HTERT RPE-1 (cell line): ENCODE data around the gene OGT.
"Not testable (repeated sequence)": the region's sequence is repeated elsewhere in the genome, so short reads cannot be mapped to it uniquely, and the experiment has no call there.

Experiments
- in situ Hi-C: fragments of 300-500 bp; cut with MboI; formaldehyde crosslinking; loops from 4 replicates; pipeline ENCODE4 v1.14.3; 2020; ENCODE audit warnings: low sequenced_read_pairs

OGT gene

DNA sequence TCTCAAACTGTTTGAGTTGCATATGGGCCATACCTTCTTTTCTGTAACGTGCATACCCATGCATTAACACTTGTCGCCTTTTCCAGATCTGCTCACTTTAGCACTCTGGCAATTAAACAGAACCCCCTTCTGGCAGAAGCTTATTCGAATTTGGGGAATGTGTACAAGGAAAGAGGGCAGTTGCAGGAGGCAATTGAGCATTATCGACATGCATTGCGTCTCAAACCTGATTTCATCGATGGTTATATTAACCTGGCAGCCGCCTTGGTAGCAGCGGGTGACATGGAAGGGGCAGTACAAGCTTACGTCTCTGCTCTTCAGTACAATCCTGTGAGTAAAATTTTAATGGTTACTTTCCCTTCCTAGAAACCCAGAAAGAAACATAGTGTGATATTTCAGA lies 4.8 kb downstream of the OGT start:
- in situ Hi-C loops, result no loop called here

DNA sequence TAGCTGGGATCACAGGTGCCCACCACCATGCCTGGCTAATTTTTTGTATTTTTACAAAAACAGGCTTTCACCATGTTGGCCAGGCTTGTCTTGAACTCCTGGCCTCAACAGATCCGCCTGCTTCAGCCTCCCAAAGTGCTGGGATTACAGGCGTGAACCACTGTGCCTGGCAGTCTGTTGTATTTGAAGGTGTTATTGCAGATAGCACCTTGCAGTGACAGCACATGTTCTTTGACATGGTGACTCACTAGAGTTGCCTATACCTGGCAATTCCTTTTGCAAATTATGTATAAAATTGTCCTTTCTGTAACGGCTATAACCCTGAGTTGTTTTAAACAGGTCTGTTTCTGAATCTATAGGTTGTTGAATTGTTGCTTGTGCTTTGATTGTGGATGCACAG lies 7.9 kb downstream of the OGT start:
- in situ Hi-C loops, result no loop called here

DNA sequence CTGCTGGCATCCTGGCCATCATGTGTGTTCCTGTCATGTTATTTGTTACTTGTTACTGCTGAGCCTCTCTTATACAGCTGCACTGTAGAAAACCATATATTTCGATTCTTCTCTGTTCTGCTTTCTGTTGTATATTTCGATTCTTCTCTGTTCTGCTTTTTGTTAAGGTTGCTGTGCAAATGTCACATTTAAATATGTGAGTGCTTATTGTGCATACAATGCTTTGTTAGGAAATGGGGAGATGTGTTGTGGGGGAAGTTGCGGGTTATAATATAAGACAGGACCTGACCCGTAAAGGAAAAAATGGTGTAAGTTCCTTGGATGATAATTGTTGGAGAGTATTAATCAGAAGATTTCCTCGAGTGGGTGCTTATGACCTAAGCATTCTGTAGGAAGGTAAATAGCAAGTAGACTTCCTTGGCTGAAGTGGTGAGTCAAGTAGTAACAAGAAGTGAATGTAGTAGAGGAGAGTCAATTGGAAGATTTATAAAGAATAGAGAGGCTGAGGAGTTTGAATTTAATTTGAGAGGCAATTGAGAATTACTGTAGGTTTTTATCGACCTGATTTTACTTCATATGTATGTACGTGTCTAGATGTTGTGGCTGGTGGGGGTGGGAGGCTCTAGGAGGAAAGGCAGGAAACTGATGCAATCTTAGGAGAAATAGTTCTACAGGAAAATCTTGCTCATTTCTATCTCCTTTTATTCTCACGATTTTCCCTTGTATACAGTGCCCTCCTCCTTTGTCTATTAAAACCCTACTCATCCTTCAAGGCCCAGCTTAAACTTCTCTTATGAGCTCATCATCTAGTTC lies 8.5 kb downstream of the OGT start:
- in situ Hi-C loops, result no loop called here

DNA sequence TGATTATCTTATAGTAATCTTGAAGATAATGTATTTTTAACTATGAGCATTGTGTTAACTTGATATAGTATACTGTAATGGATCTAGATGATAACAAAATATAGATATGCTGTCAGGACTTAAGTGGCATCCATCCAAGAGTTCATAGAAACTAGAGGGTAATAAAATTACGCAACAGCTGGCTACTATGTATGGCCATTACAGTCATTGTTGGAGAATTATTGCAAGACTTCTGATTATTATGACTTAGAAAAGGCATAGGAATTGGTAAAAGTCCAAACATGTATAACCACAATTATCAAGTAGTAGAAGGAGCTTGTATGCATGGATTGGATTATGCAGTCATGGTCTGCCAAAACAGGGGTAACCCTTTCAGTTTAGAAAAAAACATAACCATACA lies 9.5 kb downstream of the OGT start:
- in situ Hi-C loops, result no loop called here

DNA sequence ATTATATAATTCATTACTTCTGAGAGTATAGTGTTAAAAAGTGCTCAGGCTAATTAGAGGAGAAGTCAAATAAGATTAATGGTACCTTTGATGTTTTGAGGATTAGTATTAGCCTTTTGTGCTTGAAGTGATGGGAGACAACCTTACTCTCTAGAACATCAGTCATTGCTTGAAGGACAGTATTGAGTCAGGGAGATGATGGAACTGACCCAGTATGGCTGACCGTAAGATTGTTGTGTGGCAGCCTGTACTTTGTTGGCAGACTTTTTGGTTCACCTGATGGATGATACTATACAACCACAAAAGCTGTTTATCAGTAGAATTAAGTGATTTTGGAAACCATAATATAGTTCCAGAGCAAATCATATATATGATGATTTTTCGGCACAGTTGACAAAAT lies 9.9 kb downstream of the OGT start:
- in situ Hi-C loops, result no loop called here

DNA sequence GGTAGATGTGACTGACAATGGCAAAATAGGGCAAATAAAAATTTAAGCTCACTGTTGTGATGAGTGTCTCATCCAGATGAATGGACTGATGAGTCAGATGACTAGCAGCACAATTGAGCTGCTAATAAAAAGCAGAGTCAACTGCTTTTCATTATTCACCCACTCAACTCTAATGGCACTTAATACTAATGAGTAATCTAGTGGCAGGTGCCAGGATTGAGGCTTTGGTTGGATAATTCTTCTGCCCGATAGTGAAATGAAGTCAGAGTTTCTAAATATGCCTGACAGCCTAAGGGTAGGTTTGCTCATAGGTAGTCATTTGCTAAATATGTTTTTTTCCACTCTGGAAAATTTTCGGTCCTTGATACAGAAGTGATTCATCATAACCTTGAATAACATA lies 10.4 kb downstream of the OGT start:
- in situ Hi-C loops, result no loop called here

DNA sequence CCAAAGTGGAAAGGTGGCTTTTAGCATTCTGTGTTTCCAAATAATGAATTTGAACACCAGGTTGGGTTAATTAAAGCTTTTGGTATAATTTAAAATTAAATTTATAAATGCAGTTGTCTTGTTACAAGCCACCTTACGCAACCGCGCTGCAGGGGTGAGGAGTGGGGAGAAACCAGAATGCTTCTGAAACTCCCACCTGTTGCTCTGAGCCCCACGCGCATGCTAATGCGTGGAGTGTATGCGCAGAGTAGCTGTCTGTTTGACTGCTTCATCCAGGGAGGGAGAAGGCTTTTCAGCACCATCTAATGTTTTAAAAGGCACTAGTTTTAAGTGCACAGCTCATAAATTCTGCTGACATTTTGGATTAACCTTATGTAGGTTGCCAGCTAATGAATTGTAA lies 12.5 kb downstream of the OGT start:
- in situ Hi-C loops, result no loop called here

DNA sequence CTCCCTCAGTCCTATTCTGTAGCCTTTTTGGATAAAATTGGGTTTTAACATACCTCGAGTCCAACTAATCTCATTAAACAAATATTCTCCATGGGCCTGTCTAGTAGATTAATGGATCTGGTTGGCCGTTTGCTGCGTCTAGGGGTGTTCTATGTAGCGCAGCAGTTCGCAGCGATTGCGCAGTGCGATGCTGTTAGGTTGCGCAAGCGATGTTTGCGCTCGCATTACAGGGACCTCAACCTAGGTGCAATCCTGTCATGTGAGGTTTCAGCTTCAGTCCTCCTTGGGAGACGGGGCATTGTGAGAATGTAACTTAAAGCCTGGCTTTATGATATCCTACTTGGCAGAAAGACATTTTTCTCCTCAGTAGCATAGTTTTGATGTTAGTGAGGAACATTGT lies 14.0 kb downstream of the OGT start:
- in situ Hi-C loops, result no loop called here

DNA sequence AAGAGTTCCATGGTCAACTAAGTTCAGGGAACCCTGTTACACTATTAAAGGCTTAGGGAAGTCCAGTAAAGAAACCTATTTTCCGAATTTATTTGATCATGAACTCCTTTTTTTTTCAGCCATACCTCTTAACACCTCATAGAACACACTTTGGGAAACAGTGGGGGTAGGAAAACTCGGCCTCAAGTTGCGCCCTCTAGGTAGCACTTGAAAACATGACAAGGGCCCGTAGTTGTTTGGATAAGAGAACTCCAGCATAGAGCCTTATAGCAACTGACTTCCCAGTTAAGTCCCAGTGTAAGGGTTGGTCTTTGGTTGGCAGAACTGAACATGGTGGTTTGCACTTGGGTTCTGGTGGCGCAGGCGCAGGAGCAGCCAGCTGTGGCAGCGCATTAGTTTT lies 14.4 kb downstream of the OGT start:
- in situ Hi-C loops, result no loop called here

DNA sequence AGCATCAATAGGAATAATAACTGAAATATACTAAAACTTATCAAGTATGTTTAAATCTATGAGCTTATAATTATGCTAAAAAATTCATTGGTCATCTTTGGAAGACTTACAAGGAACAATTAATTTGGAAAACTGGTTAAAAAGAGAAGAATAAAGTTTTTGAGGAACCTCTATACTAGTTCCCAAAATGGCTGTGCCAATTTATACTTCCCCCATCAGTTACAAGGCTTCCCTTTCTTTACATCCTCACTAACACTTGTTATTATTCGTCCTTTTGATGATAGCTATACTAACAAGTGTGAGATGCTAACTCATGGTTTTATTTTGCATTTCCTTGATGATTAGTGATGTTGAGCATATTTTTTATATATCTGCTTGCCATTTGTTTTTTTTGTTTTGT lies 17.1 kb downstream of the OGT start:
- in situ Hi-C loops, result no loop called here

DNA sequence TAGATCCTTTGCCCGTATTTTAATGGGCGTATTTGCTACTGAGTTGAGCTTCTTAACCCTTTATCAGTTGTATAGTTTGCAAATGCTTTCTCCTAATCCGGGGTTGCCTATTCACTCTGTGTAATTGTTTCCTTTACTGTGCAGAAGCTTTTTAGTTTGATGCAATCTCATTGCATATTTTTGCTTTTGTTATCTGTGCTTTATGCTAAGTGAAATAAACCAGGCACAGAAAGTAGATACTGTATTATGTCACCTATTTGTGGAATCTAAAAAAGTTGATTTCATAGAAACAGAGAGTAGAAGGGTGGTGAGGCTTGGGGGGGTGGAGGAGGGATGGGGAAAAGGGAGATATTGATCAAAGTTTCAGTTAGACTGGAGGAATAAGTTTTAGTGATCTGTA lies 17.7 kb downstream of the OGT start:
- in situ Hi-C loops, result no loop called here

DNA sequence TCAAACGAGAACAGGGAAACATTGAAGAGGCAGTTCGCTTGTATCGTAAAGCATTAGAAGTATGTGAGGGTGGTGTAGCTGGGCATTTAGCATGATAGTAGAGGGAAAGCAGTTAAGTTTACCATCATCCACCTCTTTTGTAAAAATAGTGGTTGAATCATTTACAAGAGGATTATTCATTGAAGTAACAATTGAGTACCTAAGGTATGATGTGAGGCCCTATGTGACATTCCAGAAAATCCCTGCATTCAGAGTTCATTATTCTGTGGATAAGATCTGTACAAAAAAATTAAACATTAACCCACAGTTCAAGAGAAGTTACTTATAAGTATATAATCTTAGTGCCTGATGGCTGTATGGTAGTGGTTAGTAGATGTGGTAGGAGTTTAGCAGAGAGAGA lies 23.1 kb downstream of the OGT start:
- in situ Hi-C loops, result no loop called here

DNA sequence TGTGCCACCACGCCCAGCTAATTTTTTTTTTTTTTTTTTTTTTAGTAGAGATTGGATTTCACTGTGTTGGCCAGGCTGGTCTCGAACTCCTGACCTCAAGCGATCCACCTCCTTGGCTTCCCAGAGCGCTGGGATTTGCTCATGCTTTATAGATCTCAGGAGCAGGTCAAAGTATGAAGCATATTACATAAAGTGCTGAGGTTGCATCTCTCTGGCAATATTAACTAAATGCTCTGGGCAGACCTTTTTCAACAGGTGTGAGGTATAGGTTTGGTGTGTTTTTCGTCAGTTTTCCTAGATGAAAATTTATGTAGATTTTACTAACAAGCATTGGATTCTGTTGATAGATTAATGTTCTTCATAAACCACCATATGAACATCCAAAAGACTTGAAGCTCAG lies 26.0 kb downstream of the OGT start:
- in situ Hi-C loops, result no loop called here

DNA sequence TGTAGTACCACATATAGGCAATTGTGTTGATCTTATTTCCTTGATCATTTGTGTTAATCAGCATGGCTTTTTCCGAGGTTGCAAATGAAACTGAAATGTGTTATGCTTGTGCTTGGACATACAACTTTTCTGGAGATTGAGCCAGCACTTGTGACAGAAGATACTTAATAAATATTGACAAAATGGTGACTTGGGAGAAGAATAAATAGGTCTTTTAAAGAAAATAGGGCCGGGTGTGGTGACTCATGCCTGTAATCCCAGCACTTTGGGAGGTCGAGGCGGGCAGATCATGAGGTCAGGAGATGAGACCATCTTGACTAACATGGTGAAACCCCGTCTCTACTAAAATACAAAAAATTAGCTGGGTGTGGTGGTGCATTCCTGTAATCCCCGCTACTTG lies 26.9 kb downstream of the OGT start:
- in situ Hi-C loops, result not testable (repeated sequence)

DNA sequence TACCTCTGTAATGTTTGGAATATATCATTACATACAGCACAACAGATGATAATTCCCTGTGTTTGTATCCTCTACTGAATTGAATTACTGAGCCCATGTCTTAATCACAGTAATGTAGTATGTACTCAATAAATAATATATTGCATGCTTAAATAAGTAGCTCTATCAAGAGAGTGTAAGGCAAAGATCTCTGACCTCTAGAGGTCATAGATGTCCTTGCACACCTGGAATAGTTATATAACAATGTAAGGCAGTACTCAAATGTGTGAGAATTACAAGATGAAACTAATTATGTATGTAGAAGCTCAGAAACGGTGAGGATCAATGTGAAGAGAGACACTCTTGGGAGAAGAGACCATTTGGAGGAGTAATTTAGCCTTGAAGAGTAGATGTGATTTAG lies 31.0 kb downstream of the OGT start:
- in situ Hi-C loops, result no loop called here

DNA sequence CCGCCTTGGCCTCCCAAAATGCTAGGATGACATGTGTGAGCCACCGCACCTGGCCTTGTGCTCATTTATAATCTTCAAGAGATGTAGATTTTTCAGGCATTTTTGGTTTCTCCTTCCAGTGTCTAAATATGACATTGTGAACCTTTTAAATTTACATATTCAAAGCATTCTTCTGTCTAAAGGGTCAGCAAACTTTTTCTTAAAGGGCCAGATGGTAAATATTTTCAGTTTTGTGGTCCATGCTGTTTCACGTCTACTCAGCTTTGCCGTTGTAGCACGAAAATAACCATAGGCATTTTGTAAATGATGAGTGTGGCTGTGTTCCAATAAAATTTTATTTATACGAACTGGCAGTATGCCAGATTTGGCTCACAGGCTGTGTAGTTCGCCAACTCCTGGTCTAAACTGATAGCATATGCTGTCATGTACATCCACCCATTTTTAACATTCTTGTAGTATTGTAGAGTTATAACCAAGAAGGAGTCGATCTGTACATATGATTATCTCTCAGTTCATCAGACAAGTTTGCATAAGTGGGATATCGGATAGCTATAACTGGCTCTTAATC lies 32.7 kb downstream of the OGT start:
- in situ Hi-C loops, result no loop called here

DNA sequence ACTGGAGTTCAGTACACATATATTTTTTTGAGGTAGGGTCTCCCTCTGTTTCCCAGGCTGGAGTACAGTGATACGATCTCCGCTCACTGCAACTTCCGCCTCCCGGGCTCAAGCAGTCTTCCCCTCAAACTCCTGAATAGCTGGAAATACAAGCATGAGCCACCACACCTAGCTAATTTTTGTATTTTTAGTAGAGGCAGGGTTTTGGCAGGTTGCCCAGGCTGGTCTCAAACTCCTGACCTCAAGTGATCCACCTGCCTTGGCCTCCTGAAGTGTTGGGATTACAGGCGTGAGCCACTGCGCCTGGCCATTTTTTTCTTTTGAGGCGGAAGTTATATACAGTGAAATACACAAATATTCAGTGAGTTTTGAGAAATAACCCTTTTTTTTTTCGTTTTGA lies 38.5 kb downstream of the OGT start:
- in situ Hi-C loops, result not testable (repeated sequence)

DNA sequence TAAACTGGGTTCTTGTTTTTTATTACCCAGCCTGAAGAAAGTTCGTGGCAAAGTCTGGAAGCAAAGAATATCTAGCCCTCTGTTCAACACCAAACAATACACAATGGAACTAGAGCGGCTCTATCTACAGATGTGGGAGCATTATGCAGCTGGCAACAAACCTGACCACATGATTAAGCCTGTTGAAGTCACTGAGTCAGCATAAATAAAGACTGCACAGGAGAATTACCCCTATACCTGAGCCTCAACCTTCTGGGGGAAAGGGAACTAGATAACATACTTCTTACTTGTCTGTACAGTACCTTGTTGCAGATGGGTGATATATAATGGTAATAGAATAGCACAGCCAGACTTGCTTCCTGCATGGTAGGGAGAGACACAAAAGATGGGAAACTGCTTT lies 40.7 kb downstream of the OGT start:
- in situ Hi-C loops, result no loop called here

DNA sequence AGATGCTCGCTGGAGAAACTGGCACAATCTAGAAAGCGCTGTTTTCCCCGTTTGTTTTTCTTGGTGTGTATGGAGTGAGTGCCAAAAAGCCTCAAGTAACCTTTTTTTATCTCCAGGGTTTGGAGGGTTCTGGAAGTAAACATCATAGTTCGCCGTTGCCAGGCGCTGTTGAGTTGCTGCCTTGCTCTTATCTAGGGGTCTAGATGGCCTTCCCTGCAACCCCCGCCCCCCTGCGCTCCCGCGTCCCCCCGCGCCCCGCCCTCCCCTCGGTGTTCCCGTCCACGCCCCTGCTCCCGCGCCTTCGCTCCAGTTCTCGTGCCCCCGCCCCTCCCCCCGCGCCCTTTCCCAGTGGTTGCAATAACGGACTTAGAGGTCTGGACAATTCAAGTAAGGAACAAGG lies 44.8 kb downstream of the OGT start:
- in situ Hi-C loops, result no loop called here

DNA sequence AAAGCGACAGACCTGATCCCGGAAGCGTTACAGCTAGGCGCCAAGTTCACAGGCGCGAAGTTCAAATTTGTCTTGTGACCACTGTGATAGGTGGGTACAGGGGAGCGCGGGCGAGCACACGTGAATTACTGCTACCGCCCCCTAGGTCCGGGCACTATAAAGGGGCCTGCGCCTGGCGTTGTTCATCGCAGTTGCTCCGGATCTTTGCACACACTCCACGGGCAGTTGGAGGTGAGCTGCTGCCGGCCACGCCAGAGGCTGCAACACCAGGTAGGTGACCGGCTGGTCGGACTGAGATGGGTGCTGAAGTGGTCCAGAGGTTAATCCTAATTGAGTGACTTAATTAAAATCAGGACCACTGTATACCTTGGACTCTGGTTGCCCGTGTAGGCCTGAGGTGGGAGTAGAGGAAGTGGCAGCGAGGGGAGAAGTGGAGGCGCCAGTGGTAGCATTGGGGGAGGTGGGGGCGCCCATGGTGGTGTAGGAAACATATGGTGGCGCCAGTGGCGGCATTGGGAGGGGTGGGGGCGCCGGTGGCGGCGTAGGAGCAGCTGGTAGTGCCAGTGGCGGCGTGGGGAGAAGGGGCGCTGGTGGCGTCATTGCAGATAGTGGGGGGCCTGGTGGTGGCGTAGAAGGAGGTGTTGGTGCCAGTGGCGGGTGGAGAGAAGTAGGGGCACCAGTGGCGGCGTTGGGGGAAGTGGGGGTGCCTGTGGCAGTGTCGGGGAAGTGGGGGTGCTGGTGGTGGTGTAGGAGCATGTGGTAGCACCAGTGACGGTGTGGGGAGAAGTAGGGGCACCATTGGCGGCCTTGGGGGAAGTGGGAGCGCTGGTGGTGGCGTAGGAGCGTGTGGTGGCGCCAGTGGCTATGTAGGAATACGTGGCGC lies 45.6 kb downstream of the OGT start, which contains the start of gene GCNA:
Gene GCNA (plus strand): TSS at position 185 of the 883 bp plus-strand sequence. CDS start 2,385 bp downstream, outside the sequence.
- in situ Hi-C loops, result no loop called here

DNA sequence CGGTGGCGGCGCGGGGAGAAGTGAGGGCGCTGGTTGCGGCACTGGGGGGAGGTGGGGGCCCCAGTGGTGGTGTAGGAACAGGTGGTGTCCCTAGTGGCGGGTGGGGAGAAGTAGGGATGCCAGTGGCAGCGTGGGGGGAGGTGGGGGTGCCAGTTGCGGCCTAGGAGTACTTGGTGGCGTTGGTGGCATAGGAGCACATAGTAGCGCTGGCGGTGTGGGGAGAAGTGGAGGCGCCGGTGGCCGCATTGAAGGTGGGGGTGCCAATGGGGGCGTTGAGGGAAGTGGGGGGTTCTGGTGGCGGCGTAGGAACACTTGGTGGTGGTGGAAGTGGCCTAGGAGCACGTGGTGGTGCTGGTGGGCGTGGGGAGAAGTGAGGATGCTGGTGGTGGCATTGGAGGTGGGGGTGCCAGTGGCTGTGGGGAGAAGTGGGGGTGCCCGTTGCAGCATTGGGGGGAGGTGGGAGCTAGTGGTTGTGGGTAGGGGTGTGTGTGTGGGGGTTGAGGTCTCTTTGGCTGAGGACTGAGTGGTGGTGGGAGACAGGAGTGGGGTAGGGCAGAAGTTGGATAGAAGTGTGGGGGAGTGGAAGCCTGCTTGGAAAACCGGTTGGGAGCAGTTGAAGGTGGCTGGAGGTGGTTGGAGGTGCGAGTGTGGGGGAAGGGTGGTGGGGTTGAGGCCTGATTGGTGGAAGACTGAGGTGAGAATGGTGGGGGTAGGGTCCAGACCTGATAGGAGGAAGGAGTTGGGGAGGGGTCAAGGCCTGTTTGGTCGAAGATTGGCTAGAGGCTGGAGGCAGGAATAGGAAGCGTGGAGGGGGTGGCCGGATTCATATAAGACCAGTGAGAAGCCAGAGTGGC lies 46.5 kb downstream of the OGT start:
- in situ Hi-C loops, result no loop called here
